Anterior cingulate cortex (tissue), 58 donors: ENCODE measurements around the gene CCDC188.
A peak's percentile ranks its signal among the peaks of the same experiment; 100 is the strongest.

Experiments
- DNase-seq, 58 donors: peaks; one replicate each; lab custom pipeline; 2025; lab: John Stamatoyannopoulos, UW

The CCDC188 gene

GRCh38 chr22:20154602-20155187 is 3.8 kb upstream of the CCDC188 start:
- peak in 1 of 58 donors; percentile 75 for DNase-seq

DNA sequence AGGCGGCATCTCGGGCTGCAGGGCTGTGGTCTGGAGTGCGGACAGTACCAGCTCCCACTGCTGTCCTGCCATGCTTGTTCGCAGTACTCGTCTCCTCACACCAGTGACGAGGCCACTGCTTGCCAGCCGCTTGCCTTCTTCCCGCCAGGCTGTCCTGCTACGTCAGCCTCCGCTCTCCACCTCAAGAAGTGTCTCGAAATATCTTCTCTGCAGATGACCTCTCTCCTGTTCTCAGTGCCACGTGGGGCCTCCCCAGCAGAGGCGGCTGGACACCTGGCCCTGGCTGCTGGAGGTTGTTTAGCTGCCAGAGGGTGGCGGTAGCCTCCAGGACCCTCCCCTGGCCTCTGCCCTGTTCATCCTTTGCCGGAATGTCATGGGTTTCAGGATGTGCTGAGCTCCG is 3.1 kb upstream of the CCDC188 start:
- no peak for DNase-seq

GRCh38 chr22:20152464-20152890 is 1.6 kb upstream of the CCDC188 start:
- no peak for DNase-seq

DNA sequence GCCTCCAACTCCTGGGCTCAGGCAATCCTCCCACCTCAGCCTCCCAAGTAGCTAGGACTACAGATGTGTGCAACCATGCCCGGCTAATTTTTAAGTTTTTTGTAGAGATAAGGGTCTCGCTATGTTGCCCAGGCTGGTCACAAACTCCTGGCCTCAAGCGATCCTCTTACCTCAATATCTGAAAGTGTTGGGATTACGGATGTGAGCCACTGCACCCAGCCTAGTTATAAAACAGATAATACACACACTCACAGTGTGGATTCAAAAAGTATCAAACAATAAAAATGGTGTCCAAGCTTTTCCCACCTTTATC is 377 bp upstream of the CCDC188 start:
- DNase-seq = no peak

GRCh38 chr22:20149257-20150250 is 1.3 kb downstream of the CCDC188 start:
- no peak for DNase-seq

- DNase-seq = no peak
Observed at GRCh38 chr22:20148414-20148813, 2.4 kb downstream of the CCDC188 start.

DNA sequence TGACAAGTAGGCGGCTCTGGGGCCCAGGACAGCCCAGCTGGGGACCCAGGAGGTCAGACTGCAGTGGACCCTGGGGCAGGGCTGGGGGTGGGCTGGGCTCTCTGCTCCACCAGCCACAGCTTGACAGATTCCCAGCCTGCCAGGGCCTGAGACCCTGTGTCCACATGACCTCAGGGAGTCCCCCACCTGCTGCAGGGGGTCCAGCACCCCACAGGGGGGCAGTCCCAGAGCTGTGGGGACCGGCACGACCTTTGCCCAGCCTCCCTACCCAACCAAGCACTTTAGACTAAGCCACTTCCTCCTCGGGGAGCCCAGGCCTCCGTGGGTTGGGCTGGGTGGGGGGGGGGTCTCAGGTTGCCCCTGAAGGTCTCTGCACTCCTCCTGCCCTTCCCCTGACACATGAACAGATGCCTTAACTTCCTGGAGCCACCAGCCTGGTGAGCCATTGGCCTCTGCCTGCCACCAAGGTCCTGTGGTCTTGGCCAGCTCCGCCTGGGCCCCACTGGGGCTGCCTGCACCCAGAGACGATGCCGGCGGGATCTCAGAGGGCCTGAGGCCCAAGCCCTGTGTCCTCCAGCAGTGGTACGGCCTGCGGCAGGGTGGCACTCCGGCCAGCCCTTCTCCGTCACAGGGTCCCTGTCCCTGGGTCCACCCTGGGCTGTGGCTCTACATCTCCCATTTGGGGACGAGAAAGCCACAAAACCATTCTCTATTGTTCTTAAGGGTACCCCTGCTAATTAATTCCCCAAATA is 3.4 kb downstream of the CCDC188 start:
- DNase-seq = no peak

- no peak for DNase-seq
Observed at GRCh38 chr22:20146777-20147176, 4.1 kb downstream of the CCDC188 start.

GRCh38 chr22:20145832-20146223 is 5.0 kb downstream of the CCDC188 start:
- no peak for DNase-seq

GRCh38 chr22:20145206-20145831 is 5.5 kb downstream of the CCDC188 start:
- no peak for DNase-seq

DNA sequence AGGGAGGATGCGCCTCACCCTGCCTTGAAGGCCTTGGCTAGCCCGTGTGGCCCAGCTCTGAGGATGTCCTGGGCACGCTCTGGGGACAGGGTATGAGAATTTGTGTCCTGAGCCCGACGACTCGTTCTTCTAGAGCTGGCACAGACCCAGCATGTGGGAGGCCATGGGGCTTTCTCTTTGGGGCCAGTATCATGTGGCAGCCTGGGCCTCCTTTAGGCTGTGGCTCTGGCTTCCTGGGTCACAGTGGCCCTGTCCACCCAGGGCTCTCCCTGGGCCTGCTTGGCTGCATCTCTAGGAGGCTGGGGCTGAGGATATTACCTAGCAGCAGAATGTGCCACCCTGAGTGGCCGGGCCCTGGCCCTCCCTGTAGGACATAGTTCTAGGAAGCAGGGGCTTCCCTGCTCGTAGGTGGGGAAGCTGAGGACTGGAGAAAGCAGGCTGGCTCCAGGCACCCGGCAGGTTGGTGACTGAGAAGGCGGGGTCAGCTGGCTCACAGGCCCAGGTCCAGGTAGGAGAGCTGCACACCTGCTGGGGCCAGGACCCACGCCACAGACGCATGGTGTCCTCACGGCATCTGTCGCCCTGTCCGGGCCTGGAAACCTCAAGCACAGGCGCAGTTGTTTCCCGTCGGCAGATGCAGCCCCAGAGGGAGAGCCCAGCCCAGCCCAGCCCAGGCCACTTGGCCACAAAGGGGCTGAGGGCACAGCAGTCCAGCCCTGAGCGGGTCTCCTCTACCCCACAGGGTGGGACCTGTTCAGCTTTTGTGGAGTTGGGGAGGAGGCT is 6.8 kb downstream of the CCDC188 start:
- DNase-seq = no peak

DNA sequence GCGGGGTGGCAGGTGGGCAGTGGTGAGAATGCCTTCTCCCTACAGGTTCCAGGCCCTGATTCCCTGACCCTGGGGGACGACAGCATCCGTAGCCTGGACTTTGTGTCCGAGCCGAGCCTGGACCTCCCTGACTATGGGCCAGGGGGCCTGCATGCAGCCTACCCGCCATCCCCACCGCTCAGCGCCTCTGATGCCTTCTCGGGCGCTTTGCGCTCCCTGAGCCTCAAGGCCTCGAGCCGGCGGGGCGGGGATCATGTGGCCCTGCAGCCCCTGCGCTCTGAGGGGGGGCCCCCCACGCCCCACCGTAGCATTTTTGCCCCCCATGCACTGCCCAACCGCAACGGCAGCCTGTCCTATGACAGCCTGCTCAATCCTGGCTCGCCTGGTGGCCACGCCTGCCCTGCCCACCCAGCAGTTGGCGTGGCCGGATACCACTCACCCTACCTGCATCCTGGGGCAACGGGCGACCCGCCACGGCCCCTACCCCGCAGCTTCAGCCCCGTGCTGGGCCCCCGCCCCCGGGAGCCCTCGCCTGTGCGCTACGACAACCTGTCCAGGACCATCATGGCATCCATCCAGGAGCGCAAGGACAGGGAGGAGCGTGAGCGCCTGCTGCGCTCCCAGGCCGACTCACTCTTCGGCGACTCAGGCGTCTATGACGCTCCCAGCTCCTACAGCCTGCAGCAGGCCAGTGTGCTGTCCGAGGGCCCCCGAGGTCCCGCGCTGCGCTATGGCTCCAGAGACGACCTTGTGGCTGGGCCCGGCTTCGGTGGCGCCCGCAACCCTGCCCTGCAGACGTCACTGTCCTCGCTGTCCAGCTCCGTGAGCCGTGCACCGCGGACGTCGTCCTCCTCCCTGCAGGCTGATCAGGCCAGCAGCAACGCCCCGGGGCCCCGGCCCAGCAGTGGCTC is 7.9 kb downstream of the CCDC188 start:
- DNase-seq = no peak

DNA sequence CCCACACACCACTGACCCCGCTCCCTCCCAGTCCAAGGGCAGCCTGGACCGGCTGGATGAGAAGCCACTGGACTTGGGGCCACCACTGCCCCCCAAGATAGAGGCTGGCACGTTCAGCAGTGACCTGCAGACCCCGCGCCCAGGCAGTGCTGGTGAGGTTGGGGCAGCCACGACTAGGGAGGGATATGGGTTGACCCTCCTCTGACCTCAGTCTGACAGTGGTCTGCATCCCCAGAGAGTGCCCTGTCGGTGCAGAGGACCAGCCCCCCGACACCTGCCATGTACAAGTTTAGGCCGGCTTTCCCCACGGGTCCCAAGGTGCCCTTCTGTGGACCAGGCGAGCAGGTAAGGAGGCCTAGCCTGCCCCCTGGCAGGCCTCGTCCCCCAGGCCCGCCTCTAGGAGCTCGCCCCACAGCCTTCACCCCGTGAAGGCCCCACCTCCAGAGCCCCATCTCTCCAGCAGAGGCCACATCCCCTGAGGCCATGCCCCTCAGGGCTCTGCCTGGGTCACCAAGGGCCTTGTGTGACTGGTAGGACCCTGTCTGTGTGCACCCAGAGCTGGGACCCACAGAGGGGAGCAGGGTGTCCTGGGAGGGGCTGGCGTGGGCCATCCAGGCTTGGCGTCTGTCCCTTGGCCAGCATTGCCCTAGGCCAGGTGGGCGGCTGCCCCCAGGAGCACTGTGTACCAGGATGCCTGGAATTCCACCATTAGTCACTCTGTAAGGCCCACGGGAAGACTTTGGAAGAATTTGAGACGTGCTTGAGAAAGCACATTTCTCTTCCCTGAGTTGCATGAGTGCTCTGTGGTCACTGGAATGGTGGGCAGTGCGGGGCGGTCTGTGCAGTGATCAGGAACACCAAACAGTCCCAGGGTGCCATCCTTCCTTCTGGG is 9.4 kb downstream of the CCDC188 start:
- no peak for DNase-seq

GRCh38 chr22:20140521-20140964 is 10.3 kb downstream of the CCDC188 start:
- DNase-seq = no peak

DNA sequence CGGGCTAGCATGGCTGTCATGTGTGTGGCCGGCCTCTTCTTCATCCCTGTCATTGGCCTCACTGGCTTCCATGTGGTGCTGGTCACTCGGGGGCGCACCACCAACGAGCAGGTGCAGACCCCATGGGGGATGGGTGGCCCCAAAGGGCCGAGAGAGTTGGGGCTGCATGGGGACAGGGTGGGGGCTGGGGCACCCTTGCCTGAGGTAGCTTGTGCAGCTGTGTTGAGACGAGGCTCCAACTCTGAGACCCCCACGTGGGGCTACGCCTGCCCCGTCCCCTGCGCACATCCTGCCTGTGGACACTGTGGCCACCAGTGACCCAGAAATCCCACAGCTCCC is 10.8 kb downstream of the CCDC188 start:
- DNase-seq = no peak

- no peak for DNase-seq
Observed at GRCh38 chr22:20139391-20140106, 11.3 kb downstream of the CCDC188 start.

DNA sequence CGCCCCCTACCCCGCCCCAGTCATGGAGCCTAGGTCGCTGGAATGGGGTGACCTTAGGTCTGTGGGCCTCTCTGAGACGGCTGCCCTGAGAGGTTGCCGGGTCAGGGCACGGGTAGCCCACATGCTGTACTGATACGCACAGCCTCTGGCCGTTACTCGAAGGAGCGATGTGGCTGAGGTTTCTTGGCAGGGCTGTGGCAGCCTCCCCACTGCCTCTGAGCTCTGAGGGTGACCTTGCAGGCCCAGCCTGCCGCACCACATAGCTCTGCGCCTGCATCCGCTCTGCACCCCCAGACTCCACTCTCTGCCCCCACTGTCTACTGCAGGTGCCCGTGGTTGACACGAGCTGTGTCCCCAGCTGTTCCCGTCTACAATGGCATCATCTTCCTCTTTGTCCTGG is 12.0 kb downstream of the CCDC188 start:
- DNase-seq = no peak
